A549 (cell line): ENCODE results near the gene ADD2. TPM values are rescaled to one million over a fixed set of nuclear protein-coding genes. Genes with fewer than 3 reads are reported as not detected.

Experiments used
- ATAC-seq, 2 experiments: fragments of 200-7000 bp in 1 of 2; fragments of >200 bp in 1 of 2; cut with Nextera tagmentation in 1 of 2; cut with Tn5 transposase in 1 of 2; 3 replicates each; pipeline versions ENCODE4 v1.8.0 to v1.9.1; 2018 to 2020; ENCODE audit warnings: mild to moderate bottlenecking in 1 of 2, moderate library complexity in 1 of 2
- CTCF ChIA-PET: fragments of 300-600 bp; sonication (Branson Sonifier 250); formaldehyde crosslinking; extraction: SDS; loops from one replicate; lab custom pipeline; 2021; ENCODE audit warnings: antibody characterized with exemption, inconsistent platforms; lab: Yijun Ruan, JAX
- POLR2A ChIA-PET: fragments of 350-600 bp; formaldehyde crosslinking; extraction: SDS; loops from one replicate; lab custom pipeline; 2021; ENCODE audit warnings: antibody characterized with exemption, inconsistent platforms; lab: Yijun Ruan, JAX
- DNase-seq, 2 experiments: peaks; one replicate each; pipeline versions ENCODE4 v3.0.0 to v3.0.0-alpha.2; 2011 to 2016; ENCODE audit warnings: low read depth in 1 of 2, low spot score in 1 of 2
- FAIRE-seq: peaks from 2 replicates; lab custom pipeline; 2011; peaks lifted over from hg19 to GRCh38; lab: Jason Lieb, UNC
- H3K27ac ChIP-seq, 2 experiments: fragments of >200 bp; sonication (Bioruptor Twin); formaldehyde crosslinking; 3 replicates each; pipeline ENCODE4 v1.5.1; 2016 to 2017
- H3K4me1 ChIP-seq: fragments of >200 bp; sonication (Bioruptor Twin); formaldehyde crosslinking; 3 replicates; pipeline ENCODE4 v1.6.1; 2016
- H3K4me2 ChIP-seq: fragments of >200 bp; sonication (Bioruptor Twin); formaldehyde crosslinking; 3 replicates; pipeline ENCODE4 v1.6.1; 2016
- H3K4me3 ChIP-seq: fragments of >200 bp; sonication (Bioruptor Twin); formaldehyde crosslinking; 3 replicates; pipeline ENCODE4 v1.5.1; 2016
- H3K9me3 ChIP-seq: fragments of >200 bp; sonication (Bioruptor Twin); formaldehyde crosslinking; 3 replicates; pipeline ENCODE4 v1.6.1; 2016
- BHLHE40 ChIP-seq: IDR thresholded peaks from 2 replicates; pipeline ENCODE4 v1.6.1; 2012; ENCODE audit warnings: low read depth, low read length, inconsistent platforms
- CHD4 ChIP-seq: fragments of 200-600 bp; sonication (generic); IDR thresholded peaks from 2 replicates; pipeline ENCODE4 v1.6.1; 2016; ENCODE audit warnings: antibody characterized with exemption, mild to moderate bottlenecking, borderline replicate concordance
- CTCF ChIP-seq: fragments of >200 bp; sonication (Bioruptor Twin); formaldehyde crosslinking; IDR thresholded peaks from 3 replicates; pipeline ENCODE4 v1.5.1; 2016
- EHF ChIP-seq: fragments of 250-450 bp; sonication (Bioruptor Pico); IDR thresholded peaks from 2 replicates; pipeline ENCODE4 v1.5.0; 2020; ENCODE audit warnings: mild to moderate bottlenecking
- EHMT2 ChIP-seq: fragments of 200-600 bp; sonication (generic); IDR thresholded peaks from 2 replicates; pipeline ENCODE4 v1.6.1; 2016; ENCODE audit warnings: antibody characterized with exemption, low read depth, mild to moderate bottlenecking, moderate library complexity
- EP300 ChIP-seq, 2 experiments: fragments of >200 bp; sonication (Bioruptor Twin); formaldehyde crosslinking; IDR thresholded peaks; 2 replicates in 1 of 2; 3 replicates in 1 of 2; pipeline ENCODE4 v1.6.1; 2016 to 2017
- ESRRA ChIP-seq: fragments of 150-350 bp; IDR thresholded peaks from 2 replicates; pipeline ENCODE4 v1.6.1; 2014; ENCODE audit warnings: mild to moderate bottlenecking, low read length, borderline replicate concordance
- HDAC2 ChIP-seq: fragments of 200-600 bp; sonication (generic); IDR thresholded peaks from 2 replicates; pipeline ENCODE4 v1.6.1; 2016
- HEYL ChIP-seq: fragments of 250-450 bp; sonication (Bioruptor Pico); IDR thresholded peaks from 2 replicates; pipeline ENCODE4 v1.8.0; 2021; ENCODE audit warnings: mild to moderate bottlenecking, moderate library complexity
- HOXA7 ChIP-seq: fragments of 250-450 bp; sonication (Bioruptor Pico); IDR thresholded peaks from 2 replicates; pipeline ENCODE4 v1.5.0; 2020; ENCODE audit warnings: mild to moderate bottlenecking, moderate library complexity
- HOXB13 ChIP-seq: fragments of 250-450 bp; sonication (Bioruptor Pico); IDR thresholded peaks from 2 replicates; pipeline ENCODE4 v1.5.0; 2020; ENCODE audit warnings: low read depth, mild to moderate bottlenecking, moderate library complexity
- JUN ChIP-seq, 2 experiments: fragments of >200 bp; sonication (Bioruptor Twin); formaldehyde crosslinking; IDR thresholded peaks; 2 replicates in 1 of 2; 3 replicates in 1 of 2; pipeline ENCODE4 v1.6.1; 2016 to 2017
- KDM5A ChIP-seq: fragments of 200-600 bp; sonication (generic); IDR thresholded peaks from 2 replicates; pipeline ENCODE4 v1.6.1; 2016; ENCODE audit warnings: antibody characterized with exemption, mild to moderate bottlenecking
- MAFK ChIP-seq: fragments of 450-650 bp; IDR thresholded peaks from 2 replicates; pipeline ENCODE4 v1.6.1; 2014; ENCODE audit not compliant: partially characterized antibody
- MAX ChIP-seq: IDR thresholded peaks from 2 replicates; pipeline ENCODE4 v1.6.1; 2012
- MAZ ChIP-seq: fragments of 150-350 bp; IDR thresholded peaks from 2 replicates; pipeline ENCODE4 v1.6.1; 2014; ENCODE audit warnings: antibody characterized with exemption, low read depth, low read length, borderline replicate concordance
- NFE2L2 ChIP-seq: fragments of 150-350 bp; conservative IDR thresholded peaks from 2 replicates; pipeline ENCODE4 v1.6.1; 2014; ENCODE audit warnings: low read length
- NPAS2 ChIP-seq: fragments of 250-450 bp; sonication (Bioruptor Pico); IDR thresholded peaks from 2 replicates; pipeline ENCODE4 v1.8.0; 2022; ENCODE audit warnings: mild to moderate bottlenecking, moderate library complexity, borderline replicate concordance
- POLR2A ChIP-seq: IDR thresholded peaks from 2 replicates; pipeline ENCODE4 v1.6.1; 2012; ENCODE audit warnings: mild to moderate bottlenecking, low read length
- POLR2AphosphoS2 ChIP-seq: conservative IDR thresholded peaks from 2 replicates; pipeline ENCODE4 v1.6.1; 2012; ENCODE audit warnings: low read length, improper control_type of control experiment, inconsistent platforms
- RARB ChIP-seq: fragments of 250-450 bp; sonication (Bioruptor Pico); IDR thresholded peaks from 2 replicates; pipeline ENCODE4 v1.8.0; 2021; ENCODE audit warnings: mild to moderate bottlenecking, moderate library complexity
- RCOR1 ChIP-seq: fragments of 150-350 bp; IDR thresholded peaks from 2 replicates; pipeline ENCODE4 v1.6.1; 2014; ENCODE audit warnings: antibody characterized with exemption, low read length, low read depth
- RNF2 ChIP-seq: fragments of 200-600 bp; sonication (generic); IDR thresholded peaks from 2 replicates; pipeline ENCODE4 v1.6.1; 2016; ENCODE audit warnings: low read depth, mild to moderate bottlenecking, antibody characterized with exemption, moderate library complexity, borderline replicate concordance
- SMC3 ChIP-seq: fragments of >200 bp; sonication (Bioruptor Twin); formaldehyde crosslinking; IDR thresholded peaks from 3 replicates; pipeline ENCODE4 v1.6.1; 2018; ENCODE audit warnings: inconsistent platforms
- SREBF2 ChIP-seq: fragments of 450-650 bp; IDR thresholded peaks from 2 replicates; pipeline ENCODE4 v1.6.1; 2014; ENCODE audit warnings: mild to moderate bottlenecking, moderate library complexity
- TFCP2L1 ChIP-seq: fragments of 250-450 bp; sonication (Bioruptor Pico); IDR thresholded peaks from 2 replicates; pipeline ENCODE4 v1.5.0; 2021; ENCODE audit warnings: mild to moderate bottlenecking
- ZC3H11A ChIP-seq: fragments of 450-650 bp; IDR thresholded peaks from 2 replicates; pipeline ENCODE4 v1.6.1; 2014; ENCODE audit warnings: antibody characterized with exemption, mild to moderate bottlenecking
- ZFP36 ChIP-seq: fragments of 450-650 bp; IDR thresholded peaks from 2 replicates; pipeline ENCODE4 v1.6.1; 2014; ENCODE audit warnings: borderline replicate concordance; ENCODE audit not compliant: partially characterized antibody
- ZNF302 ChIP-seq: fragments of 250-450 bp; sonication (Bioruptor Pico); IDR thresholded peaks from 2 replicates; pipeline ENCODE4 v1.9.0; 2021; ENCODE audit warnings: inconsistent platforms, mild to moderate bottlenecking, moderate library complexity
- ZSCAN20 ChIP-seq: fragments of 250-450 bp; sonication (Bioruptor Pico); IDR thresholded peaks from 2 replicates; pipeline ENCODE4 v1.8.0; 2022; ENCODE audit warnings: mild to moderate bottlenecking, moderate library complexity
- WGBS: methylation state at CpG from one replicate; pipeline ENCODE4 v1.1.6; 2017; ENCODE audit errors: missing lambda C conversion rate; 5-methylcytosine and 5-hydroxymethylcytosine counted together
- polyA plus RNA-seq, 4 experiments: library from polyadenylated mRNA; depleted of rRNA in 3 of 4; stranded (reverse); fragments of >200 nt; fragmentation: RNase III in 1 of 4; extraction: RNeasy Plus Mini Kit Qiagen cat#74134 plus additional on column Dnase treatment in 1 of 4; gene quantifications; 2 replicates in 3 of 4; 3 replicates in 1 of 4; pipeline ENCODE4 v1.2.3, GENCODE V29; 2011 to 2017
- TF ChIP-seq, protein P1 (sequence below): fragments of 150-350 bp; IDR thresholded peaks from 2 replicates; pipeline ENCODE4 v1.6.1; 2014; ENCODE audit warnings: low read depth, mild to moderate bottlenecking, low read length
- TF ChIP-seq, protein P2 (sequence below): fragments of >200 bp; sonication (Bioruptor Twin); formaldehyde crosslinking; IDR thresholded peaks from 2 replicates; pipeline ENCODE4 v1.6.1; 2016
- TF ChIP-seq, protein P3 (sequence below): fragments of 250-450 bp; sonication (Bioruptor Pico); IDR thresholded peaks from 2 replicates; pipeline ENCODE4 v1.5.0; 2021; ENCODE audit warnings: mild to moderate bottlenecking, moderate library complexity, borderline replicate concordance
- TF ChIP-seq, protein P4 (sequence below): IDR thresholded peaks from 2 replicates; pipeline ENCODE4 v1.6.1; 2012; ENCODE audit warnings: low read depth, borderline replicate concordance

ADD2 gene
- polyA plus RNA-seq, 2 of the 4 experiments (the other 2 are of a cell fraction), result 18.0 to 25.5 TPM

- TF ChIP-seq NPAS2 (CRISPR knock-in tag) (no peak), POLR2A (no peak), MAZ (no peak), HDAC2 (no peak), RARB (no peak), RCOR1 (no peak), JUN (IDR thresholded peaks at IDR 0.05) (no peak), MAFK (no peak), TFCP2L1 (CRISPR knock-in tag) (no peak), SREBF2 (no peak), ZC3H11A (no peak), POLR2AphosphoS2 (no peak), CTCF (no peak), EP300 (IDR thresholded peaks at IDR 0.05) (no peak), KDM5A (no peak), RNF2 (no peak)
- TF ChIP-seq, protein P1, sequence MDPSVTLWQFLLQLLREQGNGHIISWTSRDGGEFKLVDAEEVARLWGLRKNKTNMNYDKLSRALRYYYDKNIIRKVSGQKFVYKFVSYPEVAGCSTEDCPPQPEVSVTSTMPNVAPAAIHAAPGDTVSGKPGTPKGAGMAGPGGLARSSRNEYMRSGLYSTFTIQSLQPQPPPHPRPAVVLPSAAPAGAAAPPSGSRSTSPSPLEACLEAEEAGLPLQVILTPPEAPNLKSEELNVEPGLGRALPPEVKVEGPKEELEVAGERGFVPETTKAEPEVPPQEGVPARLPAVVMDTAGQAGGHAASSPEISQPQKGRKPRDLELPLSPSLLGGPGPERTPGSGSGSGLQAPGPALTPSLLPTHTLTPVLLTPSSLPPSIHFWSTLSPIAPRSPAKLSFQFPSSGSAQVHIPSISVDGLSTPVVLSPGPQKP, result no peak
- DNase-seq (no peak), FAIRE-seq (no peak), ATAC-seq (no peak)
- Histone ChIP-seq H3K27ac (no peak overlapping the region), H3K4me1 (peaks cover 5% of the 10 kb centered on the region), H3K9me3 (peaks cover 16% of the 10 kb centered on the region; the same call in 2 of the 3 replicates), H3K4me2 (no peak overlapping the region), H3K4me3 (no peak overlapping the region)
- ChIA-PET POLR2A (no interaction called here), CTCF (interaction anchor here (1.3 to 2.6 kb wide), 2 partner anchors 14 to 330 kb away, joined by 4 to 19 read pairs; no protein-coding TSS in a partner anchor)
- WGBS, result 22% methylated on average over 1 of the region's 1 CpG
Measured at GRCh38 chr2:70632388-70632787, 135.6 kb downstream of the ADD2 start.

DNA sequence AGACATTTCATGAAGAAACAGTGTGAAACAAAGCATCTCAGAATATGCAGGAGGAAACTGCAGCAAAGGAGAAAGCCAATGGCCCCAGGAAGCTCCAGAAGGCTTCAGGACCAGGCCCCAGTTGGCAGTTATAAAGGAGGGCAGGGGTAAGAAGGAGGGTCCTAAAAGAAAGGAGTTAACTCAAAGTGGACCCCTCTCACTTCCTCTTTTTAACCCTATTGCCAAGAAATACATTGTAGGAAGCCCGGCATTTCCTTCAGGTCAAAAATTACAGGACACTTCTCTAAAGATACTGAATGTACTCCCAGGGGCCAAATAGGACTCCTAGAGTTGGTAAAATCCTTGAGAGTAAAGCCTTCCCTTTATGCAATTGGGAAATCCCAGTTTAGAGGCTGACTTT lies 137.2 kb downstream of the ADD2 start:
- ChIA-PET CTCF (interaction anchor here (0.9 to 6.1 kb wide), 7 partner anchors 13 to 328 kb away, joined by 3 to 70 read pairs (median 4); no protein-coding TSS in a partner anchor), POLR2A (no interaction called here)
- no peak overlapping the region for H3K27ac ChIP-seq
- ATAC-seq (no peak), DNase-seq (no peak), FAIRE-seq (no peak)
- peaks cover 8% of the 10 kb centered on the region for H3K4me1 ChIP-seq
- WGBS, result 69% methylated on average over 1 of the region's 1 CpG
- H3K4me3 ChIP-seq, result no peak overlapping the region
- no peak overlapping the region for H3K4me2 ChIP-seq
- TF ChIP-seq, protein P2, sequence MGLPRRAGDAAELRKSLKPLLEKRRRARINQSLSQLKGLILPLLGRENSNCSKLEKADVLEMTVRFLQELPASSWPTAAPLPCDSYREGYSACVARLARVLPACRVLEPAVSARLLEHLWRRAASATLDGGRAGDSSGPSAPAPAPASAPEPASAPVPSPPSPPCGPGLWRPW, result no peak
- TF ChIP-seq ESRRA (no peak), ZSCAN20 (CRISPR knock-in tag) (no peak), MAX (no peak), EHMT2 (no peak), EHF (no peak), HOXB13 (CRISPR knock-in tag) (no peak), ZFP36 (no peak), CHD4 (no peak), POLR2AphosphoS2 (no peak), MAZ (no peak), BHLHE40 (no peak), NFE2L2 (no peak), HEYL (CRISPR knock-in tag) (no peak), NPAS2 (CRISPR knock-in tag) (no peak), ZNF302 (no peak), SMC3 (no peak), HOXA7 (CRISPR knock-in tag) (no peak)
- TF ChIP-seq, protein P3, sequence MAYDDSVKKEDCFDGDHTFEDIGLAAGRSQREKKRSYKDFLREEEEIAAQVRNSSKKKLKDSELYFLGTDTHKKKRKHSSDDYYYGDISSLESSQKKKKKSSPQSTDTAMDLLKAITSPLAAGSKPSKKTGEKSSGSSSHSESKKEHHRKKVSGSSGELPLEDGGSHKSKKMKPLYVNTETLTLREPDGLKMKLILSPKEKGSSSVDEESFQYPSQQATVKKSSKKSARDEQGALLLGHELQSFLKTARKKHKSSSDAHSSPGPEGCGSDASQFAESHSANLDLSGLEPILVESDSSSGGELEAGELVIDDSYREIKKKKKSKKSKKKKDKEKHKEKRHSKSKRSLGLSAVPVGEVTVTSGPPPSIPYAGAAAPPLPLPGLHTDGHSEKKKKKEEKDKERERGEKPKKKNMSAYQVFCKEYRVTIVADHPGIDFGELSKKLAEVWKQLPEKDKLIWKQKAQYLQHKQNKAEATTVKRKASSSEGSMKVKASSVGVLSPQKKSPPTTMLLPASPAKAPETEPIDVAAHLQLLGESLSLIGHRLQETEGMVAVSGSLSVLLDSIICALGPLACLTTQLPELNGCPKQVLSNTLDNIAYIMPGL (CRISPR knock-in tag), result no peak
- TF ChIP-seq, protein P4, sequence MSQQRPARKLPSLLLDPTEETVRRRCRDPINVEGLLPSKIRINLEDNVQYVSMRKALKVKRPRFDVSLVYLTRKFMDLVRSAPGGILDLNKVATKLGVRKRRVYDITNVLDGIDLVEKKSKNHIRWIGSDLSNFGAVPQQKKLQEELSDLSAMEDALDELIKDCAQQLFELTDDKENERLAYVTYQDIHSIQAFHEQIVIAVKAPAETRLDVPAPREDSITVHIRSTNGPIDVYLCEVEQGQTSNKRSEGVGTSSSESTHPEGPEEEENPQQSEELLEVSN, result no peak
- H3K9me3 ChIP-seq, result peaks cover 16% of the 10 kb centered on the region; the same call in 2 of the 3 replicates
